ENCODE measurements around the gene KRTAP5-9.
"Not testable (repeated sequence)": the region's sequence is repeated elsewhere in the genome, so short reads cannot be mapped to it uniquely, and the experiment has no call there.

GRCh38 chr11:71540521-71541304 is 7.5 kb upstream of the KRTAP5-9 start:
- TF ChIP-seq, protein P1, sequence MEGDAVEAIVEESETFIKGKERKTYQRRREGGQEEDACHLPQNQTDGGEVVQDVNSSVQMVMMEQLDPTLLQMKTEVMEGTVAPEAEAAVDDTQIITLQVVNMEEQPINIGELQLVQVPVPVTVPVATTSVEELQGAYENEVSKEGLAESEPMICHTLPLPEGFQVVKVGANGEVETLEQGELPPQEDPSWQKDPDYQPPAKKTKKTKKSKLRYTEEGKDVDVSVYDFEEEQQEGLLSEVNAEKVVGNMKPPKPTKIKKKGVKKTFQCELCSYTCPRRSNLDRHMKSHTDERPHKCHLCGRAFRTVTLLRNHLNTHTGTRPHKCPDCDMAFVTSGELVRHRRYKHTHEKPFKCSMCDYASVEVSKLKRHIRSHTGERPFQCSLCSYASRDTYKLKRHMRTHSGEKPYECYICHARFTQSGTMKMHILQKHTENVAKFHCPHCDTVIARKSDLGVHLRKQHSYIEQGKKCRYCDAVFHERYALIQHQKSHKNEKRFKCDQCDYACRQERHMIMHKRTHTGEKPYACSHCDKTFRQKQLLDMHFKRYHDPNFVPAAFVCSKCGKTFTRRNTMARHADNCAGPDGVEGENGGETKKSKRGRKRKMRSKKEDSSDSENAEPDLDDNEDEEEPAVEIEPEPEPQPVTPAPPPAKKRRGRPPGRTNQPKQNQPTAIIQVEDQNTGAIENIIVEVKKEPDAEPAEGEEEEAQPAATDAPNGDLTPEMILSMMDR (IDR thresholded peaks at IDR 0.05): not testable (repeated sequence)
- TF ChIP-seq POLR2A (IDR thresholded peaks at IDR 0.05; ENCODE audit: low read depth); EP300 (IDR thresholded peaks at IDR 0.05); POLR2AphosphoS5 (IDR thresholded peaks at IDR 0.05): not testable (repeated sequence)
